HG02938 (cell line): Measurements from ENCODE around the gene MAST2.
"Not testable (repeated sequence)": the region's sequence is repeated elsewhere in the genome, so short reads cannot be mapped to it uniquely, and the experiment has no call there.

Experiments used
- ATAC-seq: cut with Tn5 transposase; IDR thresholded peaks from one replicate; pipeline ENCODE4 v1.9.1; 2021; ENCODE audit warnings: mild to moderate bottlenecking, moderate library complexity; ENCODE audit not compliant: unreplicated experiment

MAST2 gene

GRCh38 chr1:45891087-45891486 is 87.7 kb downstream of the MAST2 start:
- no peak for ATAC-seq

- ATAC-seq: no peak
Observed at GRCh38 chr1:45892068-45892785, 88.8 kb downstream of the MAST2 start.

GRCh38 chr1:45894331-45894730 is 90.9 kb downstream of the MAST2 start:
- no peak for ATAC-seq

GRCh38 chr1:45894921-45895320 is 91.5 kb downstream of the MAST2 start:
- ATAC-seq: no peak

GRCh38 chr1:45895406-45895805 is 92.0 kb downstream of the MAST2 start:
- no peak for ATAC-seq

GRCh38 chr1:45906883-45907282 is 103.5 kb downstream of the MAST2 start:
- no peak for ATAC-seq

- no peak for ATAC-seq
Observed at GRCh38 chr1:45908611-45909140, 105.3 kb downstream of the MAST2 start.

- no peak for ATAC-seq
Observed at GRCh38 chr1:45911634-45912033, 108.2 kb downstream of the MAST2 start.

GRCh38 chr1:45913183-45913683 is 109.8 kb downstream of the MAST2 start:
- ATAC-seq: no peak

- ATAC-seq: no peak
Observed at GRCh38 chr1:45913731-45914501, 110.5 kb downstream of the MAST2 start.

GRCh38 chr1:45914836-45915235 is 111.4 kb downstream of the MAST2 start:
- no peak for ATAC-seq

- ATAC-seq: no peak
Observed at GRCh38 chr1:45922374-45922773, 119.0 kb downstream of the MAST2 start.

- no peak for ATAC-seq
Observed at GRCh38 chr1:45922813-45923212, 119.4 kb downstream of the MAST2 start.

GRCh38 chr1:45923343-45923742 is 119.9 kb downstream of the MAST2 start:
- no peak for ATAC-seq

- no peak for ATAC-seq
Observed at GRCh38 chr1:45924736-45925135, 121.3 kb downstream of the MAST2 start.

GRCh38 chr1:45925728-45926287 is 122.4 kb downstream of the MAST2 start:
- no peak for ATAC-seq

GRCh38 chr1:45926330-45926729 is 122.9 kb downstream of the MAST2 start:
- ATAC-seq: no peak

GRCh38 chr1:45927231-45927915 is 124.0 kb downstream of the MAST2 start:
- not testable (repeated sequence) for ATAC-seq

GRCh38 chr1:45928486-45929205 is 125.2 kb downstream of the MAST2 start:
- no peak for ATAC-seq

- no peak for ATAC-seq
Observed at GRCh38 chr1:45929257-45929687, 125.9 kb downstream of the MAST2 start.
